SH-SY5Y (cell line): Measurements from ENCODE around the gene SMIM24.

ENCODE experiments used
- GATA2 ChIP-seq: IDR thresholded peaks from 2 replicates; pipeline ENCODE4 v1.6.1; 2011; ENCODE audit warnings: mild to moderate bottlenecking, low read depth, low read length
- GATA3 ChIP-seq: IDR thresholded peaks from 2 replicates; pipeline ENCODE4 v1.6.1; 2011; ENCODE audit warnings: low read depth, mild to moderate bottlenecking, low read length, moderate library complexity

Gene SMIM24

DNA sequence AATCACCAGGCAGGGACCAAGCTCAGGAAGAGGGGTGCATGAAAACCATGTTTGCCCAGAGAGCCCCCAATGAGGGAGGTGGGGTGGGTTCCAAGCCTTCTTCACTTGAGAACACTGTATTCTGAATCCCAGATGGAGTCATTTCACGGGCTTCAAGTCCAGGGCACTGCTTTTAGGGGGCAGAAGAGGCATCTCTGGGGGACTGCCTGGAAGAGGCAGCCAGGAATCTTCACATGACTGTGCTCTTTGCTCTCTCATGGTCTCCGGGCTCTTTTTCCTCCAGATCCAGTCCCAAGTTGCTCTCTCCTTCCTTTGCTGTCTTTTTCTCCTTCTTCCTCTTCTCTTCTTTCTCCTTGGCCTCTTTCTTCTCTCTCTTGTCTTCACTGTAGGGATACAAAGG, 5.7 kb downstream of the SMIM24 start:
- TF ChIP-seq GATA2 (no peak), GATA3 (no peak)

GRCh38 chr19:3474010-3474409, 6.3 kb downstream of the SMIM24 start:
- no peak for TF ChIP-seq GATA3
- no peak for TF ChIP-seq GATA2

DNA sequence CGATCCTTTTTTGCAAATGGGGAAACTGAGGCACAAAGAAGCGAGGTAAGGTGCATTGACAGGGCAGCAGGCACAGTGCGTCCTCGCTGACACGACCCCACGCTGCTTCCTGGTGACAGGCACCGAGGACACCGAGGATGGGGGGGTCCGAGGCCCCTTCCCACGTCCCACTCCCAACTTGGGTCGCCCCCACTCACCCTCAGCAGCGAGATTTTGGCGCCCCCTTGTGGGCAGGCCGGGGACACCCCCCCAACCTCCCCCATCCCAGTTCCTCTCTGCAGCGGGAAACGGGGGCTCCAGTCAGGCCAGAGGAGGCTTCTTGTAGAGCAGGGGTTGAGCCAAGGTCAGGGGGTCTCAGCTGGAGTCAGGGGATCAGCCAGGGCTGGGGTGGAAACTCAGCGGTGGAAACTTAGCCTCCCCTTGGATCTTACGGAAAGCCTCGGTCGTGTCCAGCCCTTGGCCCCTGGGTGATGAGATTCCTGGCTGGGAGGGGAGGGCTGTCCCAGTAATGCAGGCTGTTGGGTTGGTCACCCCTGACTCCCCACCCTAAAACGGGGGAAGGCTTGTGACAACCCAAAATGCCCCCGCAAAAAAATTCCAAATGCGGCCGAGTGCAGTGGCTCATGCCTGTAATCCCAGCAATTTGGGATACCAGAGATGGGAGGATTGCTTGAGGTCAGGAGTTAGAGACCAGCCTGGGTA, 8.2 kb downstream of the SMIM24 start:
- TF ChIP-seq GATA2 (no peak), GATA3 (no peak)

DNA sequence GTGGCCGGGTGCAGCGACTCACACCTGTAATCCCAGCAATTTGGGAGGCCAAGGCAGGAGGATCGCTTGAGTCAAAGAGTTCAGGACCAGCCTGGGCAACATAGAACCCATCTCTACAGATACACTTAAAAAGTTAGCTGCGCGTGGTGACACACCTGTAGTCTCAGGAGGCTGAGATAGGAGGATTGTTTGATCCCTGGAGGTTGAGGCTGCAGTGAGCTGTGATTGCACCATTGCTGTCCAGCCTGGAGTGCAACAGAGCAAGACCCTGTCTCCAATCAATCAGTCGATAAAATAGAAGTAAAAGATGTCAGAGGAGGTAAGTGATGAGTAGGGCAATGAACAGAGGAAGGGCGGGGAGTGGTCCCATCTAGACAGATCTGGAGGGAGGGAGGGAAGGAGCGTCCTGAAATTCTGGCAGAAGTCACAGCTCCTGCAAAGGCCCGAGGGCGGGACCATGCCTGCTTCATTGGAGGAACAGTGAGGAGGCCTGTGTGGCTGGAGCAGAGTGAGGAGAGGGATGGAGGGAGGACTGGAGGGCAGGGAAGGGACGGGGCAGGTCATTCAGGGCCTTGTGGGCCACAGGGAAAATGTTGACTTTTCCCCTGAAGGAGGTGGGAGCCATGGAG, 9.7 kb downstream of the SMIM24 start:
- no peak for TF ChIP-seq GATA2
- TF ChIP-seq GATA3 = no peak

DNA sequence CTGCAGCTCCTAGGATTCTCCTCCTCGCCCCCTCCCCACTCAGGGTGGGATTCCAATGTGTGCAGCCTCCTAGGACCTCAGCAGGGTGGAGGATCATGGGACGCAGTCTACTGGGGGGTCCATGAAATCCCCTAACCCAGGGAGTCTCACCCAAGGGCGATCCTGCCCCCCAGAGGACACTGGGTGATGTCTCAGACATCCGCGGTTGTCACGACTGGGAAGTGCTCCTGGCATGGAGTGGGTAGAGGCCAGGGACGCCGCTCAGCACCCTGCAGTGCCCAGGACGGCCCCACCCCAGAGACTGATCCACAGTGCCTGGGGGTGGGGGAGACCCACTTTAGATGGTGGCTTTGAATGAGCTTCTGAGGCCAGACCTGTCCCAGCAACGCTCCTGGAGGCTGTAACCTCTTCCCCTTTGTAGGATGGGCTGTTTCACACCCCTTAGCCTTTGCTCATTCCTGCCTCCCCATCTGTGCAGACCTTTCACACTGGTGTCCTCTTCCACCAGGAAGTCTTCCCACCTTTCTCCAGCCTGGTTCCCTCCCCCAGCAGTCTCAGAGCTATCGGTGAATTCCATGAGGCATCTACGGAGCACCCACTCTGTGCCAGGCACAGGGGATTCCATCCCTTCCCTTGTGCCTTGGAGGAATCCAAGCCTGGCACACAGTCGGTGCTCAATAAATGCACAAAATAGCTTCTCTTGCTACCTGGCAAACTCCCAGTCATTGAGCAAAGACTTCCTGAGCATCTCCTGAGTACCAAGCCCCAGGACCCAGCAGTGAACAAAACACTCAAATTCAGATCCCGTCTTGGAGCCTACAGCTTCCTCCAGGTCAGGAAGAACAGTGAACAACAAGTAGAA, 10.5 kb downstream of the SMIM24 start:
- TF ChIP-seq GATA3 = no peak
- no peak for TF ChIP-seq GATA2

GRCh38 chr19:3468211-3468610, 12.1 kb downstream of the SMIM24 start:
- TF ChIP-seq GATA3 (no peak), GATA2 (no peak)

DNA sequence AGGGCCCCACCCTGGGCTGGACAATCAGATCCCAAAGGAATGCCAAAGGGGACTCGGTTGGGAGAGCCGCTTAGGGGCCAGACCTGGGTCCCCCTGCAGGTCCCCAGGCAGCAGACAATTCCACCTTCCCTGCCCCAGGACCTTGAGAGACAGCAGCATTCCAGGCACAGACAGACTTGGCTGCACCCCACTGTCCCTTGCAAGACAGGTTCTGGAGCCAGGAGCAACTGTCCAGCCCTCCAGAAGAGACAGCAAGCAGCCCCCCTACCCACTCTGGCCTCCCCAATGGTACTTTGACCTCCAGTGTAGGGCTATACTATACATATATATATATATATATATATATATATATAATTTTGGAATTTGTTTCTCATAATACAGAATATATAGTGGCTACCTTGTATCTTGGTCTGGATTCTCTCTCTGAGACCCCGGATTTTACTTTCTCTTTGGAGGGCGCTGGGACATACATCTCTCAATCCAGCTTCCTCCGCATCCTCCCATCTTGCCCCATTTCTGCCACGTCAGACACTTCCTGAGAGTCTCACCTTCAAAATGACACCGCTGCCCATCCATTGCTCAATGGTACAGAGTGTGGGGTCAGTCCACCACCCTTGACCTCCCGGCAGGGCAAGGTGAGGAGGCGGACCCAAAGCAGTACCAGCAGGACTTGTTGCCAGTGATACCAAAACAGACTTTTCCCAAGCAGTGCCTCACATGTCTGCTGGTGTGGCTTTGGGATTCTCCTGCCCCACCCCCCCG, 12.7 kb downstream of the SMIM24 start:
- no peak for TF ChIP-seq GATA3
- no peak for TF ChIP-seq GATA2

- no peak for TF ChIP-seq GATA3
- TF ChIP-seq GATA2 = no peak
These were observed 13.7 kb downstream of the SMIM24 start for GRCh38 chr19:3466635-3467034.

DNA sequence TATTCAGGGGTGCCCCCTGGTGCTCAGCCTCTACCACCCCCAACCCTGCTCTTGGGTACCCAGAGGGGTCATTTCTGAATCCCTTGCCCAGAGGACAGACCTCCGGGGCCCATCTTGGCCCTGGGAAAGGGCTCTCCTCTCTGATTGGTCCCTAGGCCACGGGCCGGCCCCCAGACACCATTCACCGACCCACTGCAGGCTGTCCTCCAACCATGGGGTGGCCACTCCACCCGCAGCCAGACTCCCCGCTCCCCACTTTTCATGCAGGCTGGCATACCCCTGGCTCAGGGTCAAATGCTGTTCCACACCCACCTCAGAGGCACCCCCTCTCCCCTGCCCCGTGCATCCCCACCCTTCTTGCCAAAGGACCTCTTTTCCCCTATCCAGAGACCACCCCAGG, 14.8 kb downstream of the SMIM24 start:
- TF ChIP-seq GATA3 = no peak
- TF ChIP-seq GATA2 = no peak

DNA sequence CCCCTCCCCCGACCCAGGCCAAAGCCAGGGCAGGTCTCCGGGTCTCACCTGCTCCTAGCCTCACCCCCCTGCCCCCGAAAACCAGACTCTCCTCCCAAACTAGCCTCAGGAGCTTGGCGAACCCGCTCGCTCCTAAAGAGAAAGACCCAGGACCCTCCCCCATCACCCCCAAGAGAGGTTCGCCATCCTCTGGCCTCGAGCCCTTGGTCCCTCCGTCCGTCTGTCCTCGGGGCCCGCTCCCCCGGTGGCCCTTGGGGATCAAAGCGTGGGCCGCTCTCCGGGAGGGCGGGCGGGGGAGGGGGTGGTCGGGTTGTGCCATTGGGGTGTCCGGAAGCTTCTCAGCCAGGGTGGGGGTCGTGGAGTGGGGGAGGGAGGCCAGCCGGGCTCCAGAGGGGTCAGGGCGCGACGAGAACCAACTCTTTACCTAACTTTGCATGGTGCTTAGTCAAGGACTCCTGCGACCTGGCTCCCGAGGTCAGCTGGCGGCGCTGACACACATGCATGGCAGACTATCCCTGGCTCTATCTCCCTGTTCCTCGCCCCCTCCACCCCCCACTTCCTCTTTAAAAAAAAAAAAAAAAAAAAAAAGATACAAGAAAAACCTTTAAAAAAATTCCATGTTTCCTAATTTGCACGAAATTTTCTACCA, 15.6 kb downstream of the SMIM24 start:
- TF ChIP-seq GATA2 = no peak
- TF ChIP-seq GATA3 = no peak

DNA sequence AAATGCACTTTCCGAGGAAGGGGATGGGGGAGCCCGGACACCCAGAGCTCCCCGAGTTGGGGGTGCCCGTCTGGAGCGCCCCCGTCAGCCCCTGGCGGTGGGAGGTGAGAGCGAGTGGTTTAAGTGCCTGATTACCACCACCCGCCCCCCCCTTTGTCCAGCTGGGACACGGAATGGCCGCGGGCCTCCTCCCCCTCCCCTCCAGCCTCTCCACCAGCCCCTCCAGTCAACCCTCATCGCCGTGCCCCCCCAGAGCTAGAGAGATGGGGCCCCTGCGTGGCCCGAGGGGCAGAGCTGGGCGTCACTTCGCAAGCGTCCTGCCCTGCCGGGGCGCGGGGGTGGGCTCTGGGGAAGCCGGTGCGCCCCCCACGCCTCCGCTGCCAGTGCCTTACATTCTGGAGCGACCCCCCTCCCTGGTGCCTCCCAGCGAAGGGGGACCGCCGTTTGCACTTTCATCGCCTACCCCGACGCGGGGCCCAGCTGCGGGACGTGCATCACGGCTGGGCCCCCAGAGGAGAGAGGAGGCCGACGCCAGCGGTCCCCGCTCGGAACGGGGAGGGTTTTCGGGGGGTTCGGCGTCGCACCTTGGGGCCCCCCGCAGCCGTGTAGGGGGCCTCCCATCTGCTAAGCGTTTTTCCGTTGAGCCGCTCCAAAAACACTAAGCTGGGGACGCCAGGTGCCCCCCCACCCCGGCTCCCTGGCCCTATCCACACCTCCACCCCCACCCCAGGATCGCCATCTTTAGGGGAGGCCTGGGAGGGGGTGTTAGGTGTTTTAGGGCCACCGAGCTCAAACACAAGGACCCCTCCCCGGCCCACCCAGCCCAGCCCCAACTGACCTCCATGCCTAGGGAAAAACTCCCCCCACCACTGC, 16.4 kb downstream of the SMIM24 start:
- no peak for TF ChIP-seq GATA3
- no peak for TF ChIP-seq GATA2

- no peak for TF ChIP-seq GATA2
- no peak for TF ChIP-seq GATA3
These were observed 17.2 kb downstream of the SMIM24 start for GRCh38 chr19:3462991-3463713.
